ENCODE results near the gene SPIRE1.
"Not testable (repeated sequence)": the region's sequence is repeated elsewhere in the genome, so short reads cannot be mapped to it uniquely, and the experiment has no call there.

Gene SPIRE1

GRCh38 chr18:12411456-12411855, 246.5 kb downstream of the SPIRE1 start:
- no peak for DNase-seq (ENCODE audit: low read depth in 2 of 2)

GRCh38 chr18:12410747-12411146, 247.2 kb downstream of the SPIRE1 start:
- not testable (repeated sequence) for DNase-seq (ENCODE audit: low read depth in 2 of 2)

- no peak for DNase-seq (ENCODE audit: low read depth in 2 of 2)
Observed at GRCh38 chr18:12410081-12410481, 247.8 kb downstream of the SPIRE1 start.

- no peak for DNase-seq (ENCODE audit: low read depth in 2 of 2)
Observed at GRCh38 chr18:12409469-12409868, 248.4 kb downstream of the SPIRE1 start.

- no peak for DNase-seq (ENCODE audit: low read depth in 2 of 2)
Observed at GRCh38 chr18:12408247-12408869, 249.5 kb downstream of the SPIRE1 start.

- DNase-seq (ENCODE audit: low read depth in 2 of 2) = no peak
Observed at GRCh38 chr18:12406371-12407111, 251.4 kb downstream of the SPIRE1 start.

GRCh38 chr18:12405066-12405465, 252.8 kb downstream of the SPIRE1 start:
- no peak for DNase-seq (ENCODE audit: low read depth in 2 of 2)

- DNase-seq (ENCODE audit: low read depth in 2 of 2) = no peak
Observed at GRCh38 chr18:12403601-12404506, 254.1 kb downstream of the SPIRE1 start.

GRCh38 chr18:12401881-12402280, 256.0 kb downstream of the SPIRE1 start:
- DNase-seq (ENCODE audit: low read depth in 2 of 2) = no peak

GRCh38 chr18:12399231-12399630, 258.7 kb downstream of the SPIRE1 start:
- DNase-seq (ENCODE audit: low read depth in 2 of 2) = no peak

GRCh38 chr18:12398625-12399024, 259.3 kb downstream of the SPIRE1 start:
- DNase-seq (ENCODE audit: low read depth in 2 of 2) = no peak

GRCh38 chr18:12397793-12398192, 260.1 kb downstream of the SPIRE1 start:
- no peak for DNase-seq (ENCODE audit: low read depth in 2 of 2)

- DNase-seq (ENCODE audit: low read depth in 2 of 2) = no peak
Observed at GRCh38 chr18:12397254-12397653, 260.7 kb downstream of the SPIRE1 start.

Measured in stimulated activated CD4-positive, alpha-beta T cell treated with anti-CD3 and anti-CD28 coated beads, Interleukin-15, amount 100 ng/mL, for 48 hours (primary cell).